ENCODE data around the gene MRPS34. TPM values are rescaled to one million over a fixed set of nuclear protein-coding genes. Genes with fewer than 3 reads are reported as not detected.

Gene MRPS34
- total and polyA plus RNA-seq, 9 of the 15 experiments (the other 6 are each of a cell fraction or from before 2014, with no cell fraction given) = 5.2 to 334 (median 92.8) TPM

DNA sequence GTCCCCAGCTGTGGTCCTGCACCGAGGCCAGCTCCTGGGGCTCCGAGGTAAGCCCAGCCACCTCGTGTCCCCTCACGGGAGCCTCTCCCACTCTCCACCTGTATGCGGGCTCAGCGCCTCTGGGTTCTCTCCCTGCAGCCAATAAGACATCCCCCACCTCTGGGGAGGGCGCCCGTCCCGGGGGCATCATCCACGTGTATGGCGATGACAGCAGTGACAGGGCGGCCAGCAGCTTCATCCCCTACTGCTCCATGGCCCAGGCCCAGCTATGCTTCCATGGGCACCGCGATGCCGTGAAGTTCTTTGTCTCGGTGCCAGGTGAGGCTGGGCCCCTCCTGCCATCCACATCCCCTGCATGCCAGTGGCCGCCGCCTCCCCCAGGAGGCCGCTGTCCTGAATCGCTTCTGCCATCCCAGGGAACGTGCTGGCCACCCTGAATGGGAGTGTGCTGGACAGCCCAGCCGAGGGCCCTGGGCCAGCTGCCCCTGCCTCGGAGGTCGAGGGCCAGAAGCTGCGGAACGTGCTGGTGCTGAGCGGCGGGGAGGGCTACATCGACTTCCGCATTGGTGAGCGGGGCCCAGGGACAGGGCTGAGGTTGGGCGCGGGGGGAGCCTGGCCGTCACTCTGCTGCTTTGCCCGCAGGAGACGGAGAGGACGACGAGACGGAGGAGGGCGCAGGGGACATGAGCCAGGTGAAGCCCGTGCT, 4.7 kb downstream of the MRPS34 start (continued):
- TF ChIP-seq REST (IDR thresholded peaks at IDR 0.05; ENCODE audit: borderline replicate concordance) (no peak), REST (CRISPR knock-in tag; IDR thresholded peaks at IDR 0.05; ENCODE audit: low read depth) (no peak), NFE2 (IDR thresholded peaks at IDR 0.05; ENCODE audit: low read depth) (no peak), TAL1 (IDR thresholded peaks at IDR 0.05) (no peak), POLR2AphosphoS2 (IDR thresholded peaks at IDR 0.05; ENCODE audit: low read length) (0 out of 2 replicates have a peak, but pooled peaks have one; percentile 52), ZBTB12 (CRISPR knock-in tag; IDR thresholded peaks at IDR 0.05) (no peak), ZBTB11 (CRISPR knock-in tag; IDR thresholded peaks at IDR 0.05) (no peak), DDX20 (tag; IDR thresholded peaks at IDR 0.05; ENCODE audit: low read depth) (no peak), PTTG1 (tag; IDR thresholded peaks at IDR 0.05; ENCODE audit: low read depth) (no peak), TBL1XR1 (IDR thresholded peaks at IDR 0.05; ENCODE audit: low read length in 2 of 2) (no peak), ZNF133 (CRISPR knock-in tag; IDR thresholded peaks at IDR 0.05) (no peak), ZNF3 (CRISPR knock-in tag; IDR thresholded peaks at IDR 0.05) (no peak), MTA1 (IDR thresholded peaks at IDR 0.05; ENCODE audit: borderline replicate concordance) (no peak)
- TF ChIP-seq, protein P1, sequence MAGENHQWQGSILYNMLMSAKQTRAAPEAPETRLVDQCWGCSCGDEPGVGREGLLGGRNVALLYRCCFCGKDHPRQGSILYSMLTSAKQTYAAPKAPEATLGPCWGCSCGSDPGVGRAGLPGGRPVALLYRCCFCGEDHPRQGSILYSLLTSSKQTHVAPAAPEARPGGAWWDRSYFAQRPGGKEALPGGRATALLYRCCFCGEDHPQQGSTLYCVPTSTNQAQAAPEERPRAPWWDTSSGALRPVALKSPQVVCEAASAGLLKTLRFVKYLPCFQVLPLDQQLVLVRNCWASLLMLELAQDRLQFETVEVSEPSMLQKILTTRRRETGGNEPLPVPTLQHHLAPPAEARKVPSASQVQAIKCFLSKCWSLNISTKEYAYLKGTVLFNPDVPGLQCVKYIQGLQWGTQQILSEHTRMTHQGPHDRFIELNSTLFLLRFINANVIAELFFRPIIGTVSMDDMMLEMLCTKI (IDR thresholded peaks at IDR 0.05; ENCODE audit: partially characterized antibody) = no peak
